22Rv1 (cell line): ENCODE measurements around the gene SLC39A11.
"Not testable (repeated sequence)": the region's sequence is repeated elsewhere in the genome, so short reads cannot be mapped to it uniquely, and the experiment has no call there.

Experiments
- H3K27ac ChIP-seq: fragments of 450-650 bp; 2 replicates; pipeline ENCODE4 v1.5.1; 2017
- ZFX ChIP-seq: fragments of 450-650 bp; IDR thresholded peaks from 2 replicates; pipeline ENCODE4 v1.6.1; 2017; ENCODE audit warnings: antibody characterized with exemption, borderline replicate concordance
- TF ChIP-seq, protein P1 (sequence below): fragments of 450-650 bp; IDR thresholded peaks from 2 replicates; pipeline ENCODE4 v1.5.1; 2017; ENCODE audit warnings: mild to moderate bottlenecking

SLC39A11 gene

DNA sequence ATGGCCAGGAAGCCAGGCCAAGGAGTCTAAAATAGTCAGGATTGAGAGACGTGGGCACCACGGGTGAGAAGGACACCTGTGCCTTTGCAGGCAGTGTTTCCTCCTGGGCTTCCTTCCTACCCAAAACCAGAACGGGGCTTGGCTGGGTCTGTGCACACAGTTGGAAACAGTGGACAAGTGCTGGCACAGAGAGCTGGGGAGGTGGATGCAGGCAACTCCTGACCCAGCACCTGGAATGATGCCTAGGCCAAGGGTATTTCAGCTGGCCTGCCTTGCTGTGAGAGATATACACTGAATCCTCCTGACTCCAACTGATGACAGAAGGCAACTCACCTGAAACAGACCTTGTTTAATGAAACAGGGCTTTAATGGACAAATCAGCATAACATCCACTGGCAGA is 186.2 kb downstream of the SLC39A11 start:
- no peak overlapping the region for H3K27ac ChIP-seq
- no peak for TF ChIP-seq ZFX
- TF ChIP-seq, protein P1, sequence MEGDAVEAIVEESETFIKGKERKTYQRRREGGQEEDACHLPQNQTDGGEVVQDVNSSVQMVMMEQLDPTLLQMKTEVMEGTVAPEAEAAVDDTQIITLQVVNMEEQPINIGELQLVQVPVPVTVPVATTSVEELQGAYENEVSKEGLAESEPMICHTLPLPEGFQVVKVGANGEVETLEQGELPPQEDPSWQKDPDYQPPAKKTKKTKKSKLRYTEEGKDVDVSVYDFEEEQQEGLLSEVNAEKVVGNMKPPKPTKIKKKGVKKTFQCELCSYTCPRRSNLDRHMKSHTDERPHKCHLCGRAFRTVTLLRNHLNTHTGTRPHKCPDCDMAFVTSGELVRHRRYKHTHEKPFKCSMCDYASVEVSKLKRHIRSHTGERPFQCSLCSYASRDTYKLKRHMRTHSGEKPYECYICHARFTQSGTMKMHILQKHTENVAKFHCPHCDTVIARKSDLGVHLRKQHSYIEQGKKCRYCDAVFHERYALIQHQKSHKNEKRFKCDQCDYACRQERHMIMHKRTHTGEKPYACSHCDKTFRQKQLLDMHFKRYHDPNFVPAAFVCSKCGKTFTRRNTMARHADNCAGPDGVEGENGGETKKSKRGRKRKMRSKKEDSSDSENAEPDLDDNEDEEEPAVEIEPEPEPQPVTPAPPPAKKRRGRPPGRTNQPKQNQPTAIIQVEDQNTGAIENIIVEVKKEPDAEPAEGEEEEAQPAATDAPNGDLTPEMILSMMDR = no peak

DNA sequence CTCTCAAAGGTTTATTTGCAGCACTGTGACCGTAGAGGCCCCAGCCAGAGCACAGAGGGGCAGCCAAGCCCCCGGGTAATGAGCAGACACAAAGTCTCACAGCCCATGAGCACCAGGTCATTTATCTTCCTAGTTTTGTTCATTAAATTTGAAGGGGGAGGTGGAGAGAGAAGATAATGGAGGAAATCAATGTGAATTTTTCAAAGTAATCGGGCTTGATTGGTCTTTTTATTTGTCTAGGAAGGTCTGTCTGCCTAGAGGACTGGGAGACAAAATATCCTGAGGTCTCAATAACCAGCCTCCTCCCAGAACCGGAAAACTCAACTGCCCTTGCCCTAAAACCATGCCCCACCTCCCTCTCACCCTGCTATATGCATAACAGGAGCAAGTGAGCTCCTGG is 189.0 kb downstream of the SLC39A11 start:
- no peak overlapping the region for H3K27ac ChIP-seq
- no peak for TF ChIP-seq ZFX
- TF ChIP-seq, protein P1 = no peak

DNA sequence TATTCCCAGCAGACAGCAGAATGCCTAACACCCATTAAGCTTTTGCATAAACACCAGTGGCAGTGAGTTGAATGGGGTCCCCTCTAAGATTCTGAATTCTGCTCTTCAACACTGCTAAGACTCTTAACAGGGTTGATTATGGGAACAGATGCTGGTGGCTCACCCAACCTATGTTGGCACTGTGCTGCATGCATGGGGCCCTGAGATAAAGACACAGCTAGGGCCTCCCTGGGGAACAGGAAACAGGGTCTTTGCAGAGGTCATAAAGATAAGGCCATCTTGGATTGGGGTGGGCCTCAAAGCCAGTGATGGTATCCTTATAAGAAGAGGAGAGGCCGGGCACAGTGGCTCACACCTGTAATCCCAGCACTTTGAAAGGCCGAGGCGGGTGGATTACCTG is 190.8 kb downstream of the SLC39A11 start:
- TF ChIP-seq, protein P1 = no peak
- TF ChIP-seq ZFX = no peak
- no peak overlapping the region for H3K27ac ChIP-seq

DNA sequence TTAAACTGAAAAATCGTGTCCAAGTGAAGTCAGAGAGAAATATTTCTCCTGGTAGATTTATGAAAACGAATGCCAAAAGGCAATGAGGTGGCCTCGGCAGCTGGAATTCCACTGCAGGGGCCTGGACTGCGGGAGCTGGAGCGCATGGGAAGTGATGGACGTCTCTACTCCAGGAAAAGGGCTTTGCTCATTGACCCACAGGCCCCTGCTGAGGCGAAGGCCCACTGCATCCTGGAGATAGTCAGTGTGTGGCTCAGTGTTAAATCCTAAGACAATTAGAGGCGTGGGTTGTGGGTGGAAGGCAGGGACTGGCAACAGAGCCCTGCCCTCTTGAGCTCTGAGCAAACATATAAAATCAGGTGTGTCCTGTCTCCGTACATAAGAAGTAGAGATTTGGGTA is 191.4 kb downstream of the SLC39A11 start:
- TF ChIP-seq, protein P1 = no peak
- TF ChIP-seq ZFX = no peak
- no peak overlapping the region for H3K27ac ChIP-seq

DNA sequence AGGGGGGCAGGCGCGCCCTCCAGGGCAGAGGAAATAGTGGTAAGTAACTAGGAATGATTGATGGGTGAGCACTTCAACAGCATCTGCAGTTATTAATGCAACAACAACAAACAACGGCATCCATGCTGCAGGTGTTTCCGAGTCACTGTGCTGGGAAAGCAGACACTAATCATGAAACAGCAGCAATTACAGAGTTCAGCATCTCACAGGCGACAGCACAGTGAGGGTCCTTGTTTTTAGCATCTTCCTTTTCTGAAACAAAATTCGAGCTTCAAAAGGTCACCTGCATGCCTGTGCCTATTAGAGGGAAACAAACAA is 191.9 kb downstream of the SLC39A11 start:
- no peak overlapping the region for H3K27ac ChIP-seq
- no peak for TF ChIP-seq ZFX
- TF ChIP-seq, protein P1 = no peak

DNA sequence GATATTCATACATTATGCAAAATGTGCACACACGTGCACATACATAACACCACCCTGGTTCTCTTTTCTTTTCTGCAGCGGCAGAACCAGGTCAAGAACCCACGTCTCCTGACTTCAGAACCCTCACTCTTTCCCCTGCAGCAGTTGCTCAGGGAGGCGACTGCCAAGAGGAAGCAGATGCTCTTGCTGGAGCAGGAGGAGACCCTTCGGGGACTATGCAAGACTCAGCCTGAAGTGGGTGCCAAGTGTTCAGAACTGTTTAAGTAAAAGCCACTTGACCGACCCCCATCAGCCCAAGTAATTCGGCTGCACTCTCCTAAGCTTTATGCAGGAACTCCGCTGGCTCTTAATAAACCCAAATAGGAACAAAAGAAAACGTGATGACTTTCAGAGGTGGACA is 193.8 kb downstream of the SLC39A11 start:
- no peak overlapping the region for H3K27ac ChIP-seq
- no peak for TF ChIP-seq ZFX
- TF ChIP-seq, protein P1 = no peak

DNA sequence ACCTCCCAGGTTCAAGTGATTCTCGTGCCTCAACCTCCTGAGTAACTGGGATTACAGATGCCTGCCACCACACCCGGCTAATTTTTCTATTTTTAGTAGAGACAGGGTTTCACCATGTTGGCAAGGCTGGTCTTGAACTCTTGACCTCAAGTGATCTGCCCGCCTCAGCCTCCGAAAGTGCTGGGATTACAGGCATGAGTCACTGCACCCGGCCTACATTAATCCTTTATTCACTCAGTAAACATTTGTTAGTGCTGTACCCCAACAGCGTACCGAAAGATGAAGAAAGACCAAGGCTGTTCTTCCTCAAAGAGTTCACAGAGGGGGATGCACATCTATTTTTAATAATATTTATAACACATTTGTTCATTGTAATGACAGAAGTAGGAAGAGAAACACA is 196.2 kb downstream of the SLC39A11 start:
- H3K27ac ChIP-seq = not testable (repeated sequence)

DNA sequence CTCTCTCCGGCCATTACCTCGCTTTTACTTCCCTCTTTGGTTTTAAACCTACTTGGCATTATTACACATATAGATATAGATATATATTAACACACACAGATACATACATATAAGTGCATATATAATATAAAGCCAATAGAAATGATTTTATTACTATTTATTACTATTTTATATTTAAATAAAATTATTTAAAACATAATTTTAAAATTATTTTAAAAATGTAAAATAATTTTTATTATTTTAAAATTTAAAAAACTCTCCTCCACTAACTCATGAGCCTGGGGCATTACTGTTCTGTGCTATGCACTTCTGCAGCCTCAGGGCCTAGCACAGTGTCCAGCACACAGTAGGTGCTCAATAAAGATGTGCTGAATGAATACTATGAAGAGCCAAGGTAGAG is 200.9 kb downstream of the SLC39A11 start:
- H3K27ac ChIP-seq = no peak overlapping the region

More for the DNA sequence above, 200.9 kb downstream of the SLC39A11 start:
- TF ChIP-seq ZFX = no peak
- TF ChIP-seq, protein P1 = no peak
